ENCODE measurements around the gene OSBPL9.
A peak's percentile ranks its signal among the peaks of the same experiment; 100 is the strongest.

OSBPL9 gene

DNA sequence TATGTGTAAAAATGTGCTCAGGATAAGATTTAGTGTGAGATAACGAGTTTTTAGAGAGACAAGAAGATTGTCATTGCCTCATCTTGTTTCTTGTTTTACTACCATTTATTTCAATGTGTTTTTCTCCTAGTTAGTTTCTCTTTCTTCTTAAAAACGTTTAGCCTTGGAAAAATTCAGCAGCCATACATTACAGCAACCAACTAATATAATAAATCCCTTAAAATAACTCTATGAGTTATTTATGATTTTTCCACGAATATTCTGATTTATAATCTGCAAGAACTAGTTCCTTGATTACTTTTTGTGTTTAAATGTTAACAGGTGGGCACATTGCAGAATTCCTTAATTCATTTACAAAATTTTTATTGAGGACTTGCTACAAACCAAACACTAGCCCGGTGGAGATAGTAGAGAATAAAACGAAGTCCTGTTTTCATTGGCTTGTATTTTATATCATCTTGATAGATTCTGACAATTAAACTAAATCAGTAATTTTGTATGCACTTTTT lies 118.9 kb downstream of the OSBPL9 start:
- DNase-seq (ENCODE audit: low read depth): no peak

DNA sequence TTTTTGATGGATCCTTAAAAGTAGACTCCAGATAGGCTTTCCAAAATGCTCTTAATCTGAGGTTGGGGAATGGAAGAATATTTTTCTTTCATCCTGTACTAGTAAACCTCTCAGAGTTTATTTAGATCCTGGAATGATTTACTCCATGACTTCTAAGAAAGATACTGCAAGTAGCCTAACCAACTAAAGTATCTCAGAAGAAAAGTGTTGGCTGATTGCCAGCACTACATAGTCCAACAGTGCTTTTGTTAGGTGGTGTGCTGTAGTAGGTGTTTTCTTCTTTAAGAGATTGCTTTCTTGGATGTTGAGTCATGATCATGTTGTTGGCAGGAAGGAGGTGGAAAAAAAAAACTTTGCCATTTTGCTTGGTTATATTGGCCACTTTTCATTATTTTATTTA lies 119.8 kb downstream of the OSBPL9 start:
- DNase-seq (ENCODE audit: low read depth): peak; percentile 79

DNA sequence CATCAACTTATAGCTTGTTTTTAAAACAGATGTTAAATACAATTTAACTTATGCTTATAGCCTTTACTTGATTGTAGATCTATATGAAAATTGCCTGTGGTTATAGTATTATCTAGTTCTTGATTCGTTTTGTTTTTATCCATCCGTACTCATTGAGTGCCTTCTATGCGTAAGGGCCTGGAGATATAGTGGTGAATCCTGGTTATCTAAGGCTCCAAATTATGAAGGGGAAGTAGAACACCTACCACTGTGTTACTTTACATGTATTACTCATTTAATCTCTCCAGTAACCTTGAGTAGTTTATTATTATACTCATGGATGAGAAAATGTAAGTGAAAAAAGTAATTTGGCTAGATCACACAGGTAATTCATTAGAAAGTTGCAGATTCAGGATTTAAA lies 121.8 kb downstream of the OSBPL9 start:
- no peak for DNase-seq (ENCODE audit: low read depth)

DNA sequence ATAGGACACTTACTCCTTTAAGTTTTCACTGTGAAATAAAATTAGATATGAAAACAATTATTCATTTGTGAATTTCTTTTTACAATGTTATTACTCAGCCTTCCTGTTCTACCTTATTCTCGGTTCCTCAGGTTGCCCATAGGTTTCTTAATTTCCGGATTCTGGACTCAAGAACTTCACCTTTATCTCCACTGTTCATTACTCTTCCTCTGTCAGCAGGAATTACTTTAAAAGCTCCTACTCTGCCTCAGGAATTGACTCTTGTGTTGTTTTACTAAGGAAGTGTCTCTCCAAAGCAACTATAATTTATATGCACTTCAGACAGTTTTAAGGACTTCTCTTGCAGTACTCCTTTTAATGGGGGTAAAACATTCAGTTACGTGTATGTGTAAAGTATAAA lies 123.8 kb downstream of the OSBPL9 start:
- DNase-seq (ENCODE audit: low read depth): no peak

DNA sequence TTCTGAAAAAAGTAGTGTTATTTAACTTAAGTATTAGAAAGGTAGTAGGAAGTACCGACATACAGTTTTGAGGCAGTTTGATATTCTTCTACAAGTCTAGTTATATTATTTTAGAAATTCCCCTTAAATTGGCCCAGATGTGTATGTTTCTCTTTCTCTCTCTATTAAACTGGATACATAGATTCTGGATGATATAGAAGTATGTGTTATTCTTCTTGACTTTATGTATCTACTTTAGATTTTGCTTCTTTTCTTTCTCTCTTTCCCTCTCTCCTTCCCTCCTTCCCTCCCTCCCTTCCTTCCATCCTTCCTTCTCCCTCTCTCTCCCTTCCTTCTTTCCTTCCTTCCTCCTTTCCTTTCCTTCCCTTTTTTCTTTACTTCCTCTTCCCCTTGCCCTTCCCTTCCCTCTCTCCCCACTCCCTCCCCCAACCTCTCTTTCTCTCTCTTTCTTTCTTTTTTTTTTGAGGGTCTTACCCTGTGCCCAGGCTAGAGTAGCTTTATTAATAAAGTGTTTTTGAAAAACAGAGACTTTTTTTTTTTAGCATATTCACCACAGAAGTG lies 124.3 kb downstream of the OSBPL9 start:
- DNase-seq (ENCODE audit: low read depth): no peak

DNA sequence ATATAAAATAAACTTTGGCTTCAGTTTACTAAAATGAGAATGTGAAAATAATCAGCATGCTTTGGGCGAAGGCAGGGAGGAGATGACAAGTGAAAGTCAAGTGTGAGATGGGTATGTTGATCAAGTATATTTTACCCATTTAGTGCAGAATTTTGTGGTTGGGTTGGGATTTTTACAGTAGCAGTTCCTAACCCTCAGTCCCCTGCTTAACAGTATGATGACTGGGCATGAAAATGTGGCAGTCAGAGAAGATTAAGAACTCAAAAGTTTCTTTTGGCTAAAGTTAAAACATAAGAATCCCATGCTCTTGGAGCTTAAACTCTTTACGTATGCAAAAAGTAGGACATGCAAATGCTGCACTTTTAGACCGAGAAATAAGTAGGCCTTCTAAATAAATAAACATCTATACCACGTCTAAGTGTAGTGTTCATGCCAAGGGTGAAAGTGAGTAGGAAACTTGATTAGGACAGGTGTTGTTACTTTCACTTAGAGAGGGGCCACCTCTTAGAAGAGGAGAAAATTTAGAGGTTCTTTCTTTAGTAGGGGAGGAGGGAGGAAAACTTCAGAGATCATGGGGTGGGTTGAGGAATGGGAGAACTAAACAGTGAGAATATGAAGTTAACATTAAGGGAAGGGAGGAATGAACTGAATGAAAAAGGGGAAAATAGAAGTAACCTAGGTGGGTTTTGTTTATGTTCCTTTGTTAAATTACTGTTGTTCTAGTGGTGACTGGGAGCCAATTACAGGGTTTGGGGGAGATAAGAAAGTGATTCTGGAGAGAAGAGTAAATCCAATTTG lies 127.8 kb downstream of the OSBPL9 start:
- no peak for DNase-seq (ENCODE audit: low read depth)

DNA sequence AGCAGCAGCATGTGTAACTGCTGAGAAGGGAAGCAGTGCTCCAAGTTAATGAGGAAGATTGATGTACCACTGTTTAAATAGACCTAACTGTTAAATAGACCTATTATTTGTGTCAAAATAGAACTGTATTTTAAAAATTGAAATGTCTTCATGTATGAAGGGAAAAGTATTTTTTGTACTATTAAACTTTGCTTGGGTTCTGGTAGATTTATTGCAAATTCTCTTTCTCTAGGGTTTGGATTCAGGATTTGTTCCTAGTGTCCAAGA lies 128.3 kb downstream of the OSBPL9 start:
- DNase-seq (ENCODE audit: low read depth): no peak

DNA sequence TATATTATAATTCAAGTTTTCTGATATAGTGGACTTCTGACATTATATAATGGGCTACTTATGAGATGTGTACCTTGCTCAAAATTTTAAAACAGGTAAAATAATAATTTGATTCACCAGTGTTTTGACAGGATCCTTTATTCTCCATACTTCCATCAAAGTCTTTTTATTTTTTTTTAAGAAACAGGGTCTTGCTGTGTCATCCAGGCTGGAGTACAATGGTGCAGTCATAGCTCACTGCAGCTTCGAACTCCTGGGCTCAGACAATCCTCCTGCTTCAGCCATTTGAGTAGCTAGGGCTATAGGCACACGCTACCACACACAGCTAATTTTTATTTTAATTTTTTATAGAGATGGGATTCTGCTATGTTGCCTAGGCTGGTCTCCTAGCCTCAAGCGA lies 132.3 kb downstream of the OSBPL9 start:
- no peak for DNase-seq (ENCODE audit: low read depth)

DNA sequence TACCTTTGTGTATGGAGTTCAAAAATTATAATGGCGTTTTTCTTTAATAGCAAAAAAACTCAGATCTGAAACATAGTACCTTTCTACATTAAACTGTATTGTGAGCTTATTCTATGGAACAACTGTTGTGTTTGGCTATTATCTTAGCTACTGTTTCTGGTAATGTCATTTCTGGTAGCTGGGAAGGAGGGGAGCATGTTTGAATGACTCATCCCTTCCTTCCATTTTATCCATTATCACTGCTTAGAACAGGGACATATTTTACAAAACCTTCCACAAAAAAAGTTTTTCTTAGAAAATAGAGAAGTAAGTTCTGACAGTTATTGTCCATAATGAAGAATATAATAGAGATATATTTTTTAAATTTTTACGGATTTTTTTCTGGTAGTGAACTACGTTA lies 133.3 kb downstream of the OSBPL9 start:
- peak; percentile 26 for DNase-seq (ENCODE audit: low read depth)

DNA sequence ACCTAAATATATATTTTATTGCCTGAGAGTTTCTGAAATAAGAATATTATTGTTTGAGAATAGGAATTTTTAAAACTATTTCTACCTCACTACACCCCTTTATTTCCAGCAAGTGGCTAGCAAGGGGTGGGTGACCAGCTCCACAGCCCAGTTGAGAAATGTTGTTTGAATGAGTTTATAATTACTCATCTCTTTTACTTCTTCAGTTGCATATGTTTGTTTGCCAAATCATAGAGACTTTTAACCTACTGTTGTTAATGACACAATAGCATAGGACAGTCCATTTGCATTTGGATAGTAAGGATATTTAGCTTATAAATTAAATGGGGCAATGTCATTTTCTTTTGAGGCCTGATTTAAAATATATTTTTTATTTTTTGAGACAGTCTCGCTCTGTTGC lies 133.8 kb downstream of the OSBPL9 start:
- DNase-seq (ENCODE audit: low read depth): peak; percentile 16

DNA sequence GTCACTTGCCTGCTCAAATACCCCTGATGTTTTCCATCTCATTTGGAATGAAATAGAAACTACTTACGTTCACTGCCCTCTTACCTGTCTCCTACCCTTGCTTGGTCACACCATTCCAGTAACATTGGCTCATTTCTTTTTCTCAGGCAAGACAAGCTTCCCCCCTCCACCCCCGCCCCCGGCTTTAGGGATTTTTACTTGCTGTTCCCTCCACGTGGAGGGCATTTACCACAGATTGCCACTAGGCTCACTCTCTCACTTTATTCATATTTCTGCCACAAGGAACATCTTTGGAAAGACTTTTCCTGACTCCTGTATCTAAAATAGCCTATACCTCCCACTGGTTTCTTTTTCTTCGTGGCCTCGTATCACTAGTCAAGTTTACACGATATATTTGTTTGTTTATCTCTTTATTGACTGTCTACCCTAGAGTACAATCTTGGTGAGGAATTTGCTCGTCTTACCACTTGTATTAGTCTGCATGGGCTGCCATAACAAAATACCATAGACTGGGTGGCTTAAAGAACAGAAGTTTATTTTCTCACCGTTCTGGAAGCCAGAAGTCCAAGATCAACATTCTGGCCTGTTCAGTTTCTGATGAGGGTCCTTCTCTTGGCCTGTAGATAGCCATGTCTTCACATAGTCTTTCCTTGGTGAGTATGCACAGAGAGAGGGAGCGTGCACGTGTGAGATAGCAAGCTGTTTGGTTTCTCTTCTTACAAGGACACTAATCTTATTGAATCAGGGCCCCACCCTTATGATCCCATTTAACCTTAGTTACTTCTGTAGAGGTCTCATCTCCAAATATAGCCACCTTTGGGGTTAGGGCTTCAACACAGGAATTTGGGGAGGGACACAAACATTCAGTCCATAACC lies 135.4 kb downstream of the OSBPL9 start:
- DNase-seq (ENCODE audit: low read depth): no peak

DNA sequence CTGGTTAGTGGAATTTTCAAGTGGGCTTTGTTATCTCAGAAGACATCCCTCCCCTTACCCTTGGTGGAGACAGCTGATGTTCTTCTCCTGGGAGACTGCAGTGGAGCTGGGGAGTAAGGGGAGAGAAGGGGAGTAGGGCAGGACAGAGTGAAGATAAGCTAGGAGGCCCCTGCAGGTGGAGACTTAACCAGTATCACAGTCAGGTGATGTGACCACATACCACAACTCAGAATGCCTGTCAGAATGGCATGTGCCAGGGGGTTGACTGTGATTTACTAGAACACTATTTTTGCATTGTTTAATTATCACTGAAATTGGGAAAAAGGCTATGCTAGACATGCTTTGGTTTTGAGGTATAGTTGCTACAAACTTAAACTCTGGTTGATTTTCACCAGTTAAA lies 137.1 kb downstream of the OSBPL9 start:
- DNase-seq (ENCODE audit: low read depth): peak; percentile 6

DNA sequence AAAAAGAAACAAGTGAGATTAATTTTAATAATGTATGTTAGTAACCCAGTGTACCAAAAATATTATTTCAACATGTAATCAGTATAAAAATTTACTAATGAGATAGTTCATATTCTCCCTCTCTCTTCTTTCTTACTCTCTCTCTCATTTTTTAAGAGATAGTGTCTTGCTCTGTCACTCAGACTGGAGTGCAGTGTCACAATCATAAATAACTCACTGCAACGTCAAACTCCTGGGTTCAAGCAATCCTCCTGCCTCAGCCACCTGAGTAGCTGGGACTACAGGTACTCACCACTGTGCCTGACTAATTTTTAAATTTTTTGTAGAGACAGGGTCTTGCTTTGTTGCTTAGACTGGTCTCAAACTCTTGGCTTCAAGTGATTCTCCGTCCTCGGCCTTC lies 137.8 kb downstream of the OSBPL9 start:
- DNase-seq (ENCODE audit: low read depth): no peak

DNA sequence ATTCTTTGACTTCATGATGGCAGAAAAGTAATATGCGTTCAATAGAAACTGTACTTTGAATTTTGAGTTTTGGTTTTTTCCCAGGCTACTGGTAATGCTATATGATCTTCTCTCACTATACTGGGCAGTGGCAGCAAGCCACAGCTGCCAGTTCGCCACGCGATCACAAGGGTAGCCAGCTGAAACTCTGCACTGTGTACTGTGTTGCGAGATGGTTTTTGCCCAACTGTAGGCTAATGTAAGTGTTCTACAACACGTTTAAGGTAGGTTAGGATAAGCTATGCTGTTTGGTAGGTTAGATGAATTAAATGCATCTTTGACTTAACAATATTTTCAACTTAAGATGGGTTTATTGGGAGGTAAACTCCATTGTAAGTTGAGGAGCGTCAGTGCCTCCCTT lies 138.5 kb downstream of the OSBPL9 start:
- no peak for DNase-seq (ENCODE audit: low read depth)

DNA sequence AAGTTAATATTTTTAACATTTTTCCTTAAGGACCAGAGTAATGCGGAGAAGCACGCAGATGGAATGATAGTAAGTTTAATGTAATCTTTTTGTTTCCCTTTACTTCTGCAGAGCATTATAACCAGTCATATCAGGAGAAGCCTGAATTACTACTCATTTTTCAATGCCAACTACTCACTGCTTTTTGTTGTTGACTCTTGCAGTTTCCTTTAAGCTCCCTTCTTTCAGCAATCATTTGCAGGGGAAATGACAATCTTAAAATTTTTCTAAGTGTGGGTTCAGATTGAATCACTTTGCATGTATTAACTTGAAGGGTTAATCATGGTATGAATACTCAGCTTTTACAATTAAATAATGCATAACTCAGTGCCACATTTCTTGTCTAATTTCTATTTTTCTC lies 139.4 kb downstream of the OSBPL9 start:
- no peak for DNase-seq (ENCODE audit: low read depth)

DNA sequence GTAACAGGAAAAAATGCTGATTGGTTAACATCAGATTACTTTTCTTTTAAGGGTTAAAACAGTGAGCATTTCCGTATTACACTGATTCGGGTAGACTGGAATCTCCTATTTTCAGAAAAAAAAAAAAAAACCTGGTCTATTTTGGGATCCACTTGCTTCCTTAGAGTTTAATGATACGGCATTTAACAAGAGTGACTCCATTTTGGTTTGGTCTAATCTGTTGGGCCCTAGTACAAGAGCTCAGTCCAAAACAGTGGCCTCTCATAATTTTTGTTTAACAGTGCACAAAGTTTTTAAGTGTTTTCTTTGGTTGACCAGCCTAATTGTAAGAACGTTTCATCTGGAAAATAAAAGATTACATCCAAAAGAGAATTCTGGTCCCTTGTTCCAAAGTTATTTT lies 141.4 kb downstream of the OSBPL9 start:
- no peak for DNase-seq (ENCODE audit: low read depth)

DNA sequence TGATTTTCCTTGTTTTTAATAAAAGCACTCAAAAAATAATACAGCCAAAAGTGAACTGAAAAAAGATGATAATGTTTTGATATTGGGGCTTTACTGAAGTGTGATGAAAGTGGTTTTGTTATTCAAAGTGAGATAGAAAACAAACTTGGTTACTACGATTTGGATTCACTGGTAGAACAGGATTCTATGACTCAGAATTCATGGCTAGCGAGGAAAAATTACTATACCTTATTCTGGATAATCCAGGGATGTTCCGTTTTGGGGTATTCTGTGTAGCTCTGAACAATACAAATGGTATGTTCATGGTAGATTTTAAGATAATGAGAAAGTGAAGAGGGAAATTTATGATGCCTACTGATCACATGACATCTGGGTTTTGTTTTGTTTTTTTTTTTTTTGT lies 144.0 kb downstream of the OSBPL9 start:
- DNase-seq (ENCODE audit: low read depth): peak; percentile 49

DNA sequence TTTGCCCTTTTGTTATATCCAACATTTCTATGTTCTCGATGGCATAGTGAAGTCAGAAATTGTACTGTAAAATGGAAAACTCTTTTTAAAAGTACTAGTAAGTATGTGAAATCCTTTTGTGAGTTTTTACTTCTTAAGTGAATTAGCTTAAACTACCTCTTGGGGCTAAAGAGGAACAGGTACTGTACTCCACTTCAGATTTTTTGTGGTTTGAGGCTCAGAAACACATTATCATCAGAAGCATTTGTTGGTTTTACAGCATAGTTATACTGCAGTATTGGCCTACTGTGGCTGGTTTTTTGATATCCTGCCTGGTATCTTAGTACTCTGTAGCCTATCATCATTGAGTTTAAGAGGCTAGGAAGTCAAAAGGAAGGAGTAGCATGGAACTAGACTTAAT lies 144.5 kb downstream of the OSBPL9 start:
- no peak for DNase-seq (ENCODE audit: low read depth)

DNA sequence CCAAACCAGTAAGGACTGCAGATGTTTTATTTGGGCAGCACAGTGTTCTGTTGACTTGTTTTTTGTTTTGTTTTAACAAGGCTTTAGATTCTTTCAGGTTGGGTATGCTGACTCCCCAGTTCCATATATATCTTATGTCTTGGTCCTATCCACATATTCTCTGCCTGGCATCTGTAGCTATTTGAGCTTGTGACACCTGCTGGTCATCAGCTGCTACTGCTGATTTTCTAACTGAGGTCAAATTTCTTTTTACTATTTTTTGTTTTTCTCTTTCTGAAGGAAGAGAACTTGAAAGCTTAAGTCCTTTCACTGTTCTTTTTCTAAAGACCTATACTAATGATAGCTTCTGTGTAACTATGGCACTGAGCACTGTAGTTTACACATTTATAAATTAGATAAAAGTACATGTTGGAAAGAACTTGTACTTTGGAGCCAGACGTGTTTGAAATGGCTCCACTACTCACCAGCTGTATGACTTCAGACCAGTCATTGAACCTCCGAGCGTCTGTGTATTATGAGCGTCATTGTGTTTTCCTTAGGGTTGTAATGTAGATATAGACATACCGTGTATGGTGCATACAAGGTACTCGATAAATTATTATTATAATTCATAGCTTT lies 152.2 kb downstream of the OSBPL9 start:
- DNase-seq (ENCODE audit: low read depth): peak; percentile 70

DNA sequence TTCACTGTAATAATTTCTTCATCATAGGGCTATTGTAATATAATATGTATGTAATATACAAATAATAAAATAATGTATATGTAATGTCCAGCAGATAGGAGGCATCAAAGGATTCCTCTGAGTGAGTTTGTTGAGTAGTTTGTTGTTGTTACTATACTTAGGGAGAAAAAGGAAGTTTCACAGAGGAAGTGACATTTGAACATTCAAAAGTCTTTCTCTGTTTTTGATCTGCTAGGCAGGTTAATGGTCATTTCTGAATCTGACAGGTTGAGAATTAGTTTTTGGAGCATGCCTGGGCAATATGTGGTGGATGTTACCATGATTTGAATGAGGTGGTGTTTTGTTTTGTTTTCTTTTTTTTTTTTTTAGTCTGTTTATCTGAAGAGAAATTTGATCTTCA lies 159.5 kb downstream of the OSBPL9 start:
- no peak for DNase-seq (ENCODE audit: low read depth)

DNA sequence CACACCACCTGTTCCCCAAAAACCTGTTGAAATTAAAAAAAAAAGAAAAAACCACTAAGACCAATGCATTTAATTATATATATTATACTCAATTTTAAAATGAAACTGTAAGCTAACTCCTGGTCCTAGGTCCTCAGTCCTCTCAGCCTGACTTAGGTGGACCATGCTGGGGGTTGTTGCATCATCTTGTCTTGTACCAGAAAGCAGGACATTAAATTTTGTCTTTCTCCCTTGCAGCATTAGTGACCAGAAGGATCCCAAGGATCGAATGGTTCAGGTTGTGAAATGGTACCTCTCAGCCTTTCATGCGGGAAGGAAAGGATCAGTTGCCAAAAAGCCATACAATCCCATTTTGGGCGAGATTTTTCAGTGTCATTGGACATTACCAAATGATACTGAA lies 164.0 kb downstream of the OSBPL9 start:
- no peak for DNase-seq (ENCODE audit: low read depth)

DNA sequence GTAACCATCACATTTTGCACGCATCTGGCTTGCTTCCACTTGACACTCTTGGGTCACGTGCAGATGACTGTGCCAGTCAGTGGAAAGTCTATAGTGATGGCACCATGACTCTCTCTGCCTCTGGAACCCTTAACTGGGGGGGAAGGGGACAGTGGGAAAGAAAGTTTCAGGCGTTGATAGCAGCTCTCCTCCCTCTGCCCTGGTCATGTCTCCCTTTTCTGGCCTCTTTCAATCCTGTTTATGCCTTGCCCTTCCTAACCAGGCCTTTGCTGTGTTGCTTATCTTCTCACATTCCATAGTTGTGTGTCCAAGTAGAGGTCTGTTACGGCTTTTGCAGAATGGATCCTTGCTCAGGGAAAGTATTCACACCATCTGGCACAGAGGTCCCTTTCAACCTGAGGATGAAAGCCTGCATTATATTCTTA lies 168.1 kb downstream of the OSBPL9 start:
- peak; percentile 87 for DNase-seq (ENCODE audit: low read depth)

DNA sequence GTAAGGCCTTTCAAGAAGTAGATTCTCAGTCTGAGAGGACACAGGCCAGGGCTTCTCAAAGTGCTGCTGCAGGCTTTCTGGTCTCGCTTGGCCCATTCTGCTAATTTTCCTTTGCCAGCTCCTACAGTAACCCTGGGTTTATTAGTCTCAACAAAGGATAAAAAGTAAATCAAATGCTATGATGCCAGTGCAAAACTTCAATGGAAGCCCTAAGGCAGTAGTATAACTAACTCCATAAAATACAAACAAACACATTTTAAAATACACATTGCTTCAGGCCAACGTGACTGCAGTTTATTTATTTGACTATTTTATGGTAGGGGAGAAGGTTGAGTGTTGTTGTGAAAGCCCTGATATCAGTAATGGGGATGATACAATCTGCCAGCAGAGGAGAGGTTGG lies 172.0 kb downstream of the OSBPL9 start:
- DNase-seq (ENCODE audit: low read depth): no peak

Measured in amniotic epithelial cell (primary cell).